Measurements from ENCODE around the gene GDPD4. TPM values are rescaled to one million over a fixed set of nuclear protein-coding genes. Genes with fewer than 3 reads are reported as not detected.

Gene GDPD4
- total and polyA plus RNA-seq, 10 of the 15 experiments (the other 5 are each of a cell fraction or from before 2014, with no cell fraction given), result 0.23 TPM; not detected in 9

GRCh38 chr11:77178150-77178549, 123.3 kb downstream of the GDPD4 start:
- H3K36me3 ChIP-seq (ENCODE audit: control insufficient read depth in 2 of 2, insufficient read depth in 2 of 2, low read length in 1 of 2), result no peaks in the 10 kb centered on the region
- intact Hi-C loops (cut with micrococcal nuclease; ENCODE audit: unreplicated experiment), result no loop called here
- no peak overlapping the region for H3K4me3 ChIP-seq
- H3K4me1 ChIP-seq (ENCODE audit: control insufficient read depth, insufficient read depth, low read length), result peaks cover 7% of the 10 kb centered on the region
- H3K27ac ChIP-seq (ENCODE audit: control insufficient read depth, insufficient read depth), result no peak overlapping the region
- ATAC-seq (no peak), FAIRE-seq (no peak), DNase-seq (ENCODE audit: low read depth, low spot score) (no peak)
- no peaks in the 10 kb centered on the region for H3K79me2 ChIP-seq (ENCODE audit: control insufficient read depth, insufficient read depth, low read length)
- ChIA-PET RAD21 (ENCODE audit: unreplicated experiment) (no interaction called here), SMC1A (ENCODE audit: uncharacterized antibody, unreplicated experiment) (no interaction called here), CTCF (no interaction called here), POLR2A (no interaction called here)
- BruUV-seq (replicated peaks), result no TSS peak
- H3K4me2 ChIP-seq (ENCODE audit: control insufficient read depth, insufficient read depth), result no peak overlapping the region
- no peak overlapping the region for H3K9ac ChIP-seq (ENCODE audit: control insufficient read depth, insufficient read depth, low read length)
- WGBS (ENCODE audit: insufficient coverage, insufficient replicate concordance, low lambda C conversion rate, missing lambda C conversion rate), result 42% methylated on average over 4 of the region's 4 CpGs
- H2AFZ ChIP-seq (ENCODE audit: control insufficient read depth, low read depth, low read length), result no peak overlapping the region
- in situ Hi-C loops (cut with MboI), result no loop called here
- H4K20me1 ChIP-seq (ENCODE audit: control insufficient read depth, insufficient read depth), result no peaks in the 10 kb centered on the region
- H3K9me3 ChIP-seq (replicated peaks; ENCODE audit: control insufficient read depth, insufficient read depth, low read length), result no peaks in the 10 kb centered on the region
- TF ChIP-seq IKZF1 (conservative IDR thresholded peaks at IDR 0.05) (no peak), CREM (IDR thresholded peaks at IDR 0.05; ENCODE audit: low read depth) (no peak), NFYA (IDR thresholded peaks at IDR 0.05; ENCODE audit: borderline replicate concordance, low read depth, low read length) (no peak), SIN3A (IDR thresholded peaks at IDR 0.05; ENCODE audit: low read depth, low read length) (no peak), ZNF24 (IDR thresholded peaks at IDR 0.05) (no peak), ZNF622 (IDR thresholded peaks at IDR 0.05) (no peak), KAT2A (conservative IDR thresholded peaks at IDR 0.05; ENCODE audit: control insufficient read depth, low read depth, low read length) (no peak), TBL1XR1 (IDR thresholded peaks at IDR 0.05; ENCODE audit: low read depth, low read length) (no peak), RFX5 (IDR thresholded peaks at IDR 0.05; ENCODE audit: low read depth, low read length) (no peak), NFXL1 (IDR thresholded peaks at IDR 0.05; ENCODE audit: borderline replicate concordance) (no peak), BACH1 (IDR thresholded peaks at IDR 0.05; ENCODE audit: borderline replicate concordance) (no peak), JUND (IDR thresholded peaks at IDR 0.05; ENCODE audit: low read depth, low read length) (no peak), ZBTB4 (CRISPR knock-in tag; IDR thresholded peaks at IDR 0.05) (no peak), TCF12 (IDR thresholded peaks at IDR 0.05; ENCODE audit: low read depth, low read length) (no peak), BMI1 (IDR thresholded peaks at IDR 0.05; ENCODE audit: borderline replicate concordance) (no peak), POLR2AphosphoS2 (IDR thresholded peaks at IDR 0.05; ENCODE audit: low read depth, low read length) (no peak), EGR1 (IDR thresholded peaks at IDR 0.05; ENCODE audit: borderline replicate concordance in 1 of 2, low read depth in 2 of 2, low read length in 2 of 2) (no peak), BRCA1 (IDR thresholded peaks at IDR 0.05; ENCODE audit: low read depth, low read length) (no peak)
- TF ChIP-seq, protein P1, sequence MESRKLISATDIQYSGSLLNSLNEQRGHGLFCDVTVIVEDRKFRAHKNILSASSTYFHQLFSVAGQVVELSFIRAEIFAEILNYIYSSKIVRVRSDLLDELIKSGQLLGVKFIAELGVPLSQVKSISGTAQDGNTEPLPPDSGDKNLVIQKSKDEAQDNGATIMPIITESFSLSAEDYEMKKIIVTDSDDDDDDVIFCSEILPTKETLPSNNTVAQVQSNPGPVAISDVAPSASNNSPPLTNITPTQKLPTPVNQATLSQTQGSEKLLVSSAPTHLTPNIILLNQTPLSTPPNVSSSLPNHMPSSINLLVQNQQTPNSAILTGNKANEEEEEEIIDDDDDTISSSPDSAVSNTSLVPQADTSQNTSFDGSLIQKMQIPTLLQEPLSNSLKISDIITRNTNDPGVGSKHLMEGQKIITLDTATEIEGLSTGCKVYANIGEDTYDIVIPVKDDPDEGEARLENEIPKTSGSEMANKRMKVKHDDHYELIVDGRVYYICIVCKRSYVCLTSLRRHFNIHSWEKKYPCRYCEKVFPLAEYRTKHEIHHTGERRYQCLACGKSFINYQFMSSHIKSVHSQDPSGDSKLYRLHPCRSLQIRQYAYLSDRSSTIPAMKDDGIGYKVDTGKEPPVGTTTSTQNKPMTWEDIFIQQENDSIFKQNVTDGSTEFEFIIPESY (IDR thresholded peaks at IDR 0.05), result no peak
- TF ChIP-seq, protein P2, sequence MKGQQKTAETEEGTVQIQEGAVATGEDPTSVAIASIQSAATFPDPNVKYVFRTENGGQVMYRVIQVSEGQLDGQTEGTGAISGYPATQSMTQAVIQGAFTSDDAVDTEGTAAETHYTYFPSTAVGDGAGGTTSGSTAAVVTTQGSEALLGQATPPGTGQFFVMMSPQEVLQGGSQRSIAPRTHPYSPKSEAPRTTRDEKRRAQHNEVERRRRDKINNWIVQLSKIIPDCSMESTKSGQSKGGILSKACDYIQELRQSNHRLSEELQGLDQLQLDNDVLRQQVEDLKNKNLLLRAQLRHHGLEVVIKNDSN (IDR thresholded peaks at IDR 0.05; ENCODE audit: borderline replicate concordance, extremely low read length, insufficient read depth, low read depth, low read length), result no peak
- peaks cover 0 to 4% of the 10 kb centered on the region in 2 experiments; a peak in 1 of 4 replicates for H3K27me3 ChIP-seq (replicated peaks in 1 of 2; ENCODE audit: control insufficient read depth in 2 of 2, insufficient read depth in 2 of 2, low read length in 1 of 2)

All from GM12878 (cell line).